Measurements from ENCODE around the gene IFNA8. TPM values are rescaled to one million over a fixed set of nuclear protein-coding genes. Genes with fewer than 3 reads are reported as not detected.
A peak's percentile ranks its signal among the peaks of the same experiment; 100 is the strongest.
"Not testable (repeated sequence)": the region's sequence is repeated elsewhere in the genome, so short reads cannot be mapped to it uniquely, and the experiment has no call there.

The IFNA8 gene
- not detected in 2 replicates for total RNA-seq (2014; rRNA removed; shearing (Covaris generic))

GRCh38 chr9:21408817-21409216 is at the start of gene IFNA8:
Gene IFNA8 (plus strand): TSS chr9:21409117. CDS start chr9:21409177, 60 bp downstream.
- Histone ChIP-seq H3K9me3 (replicated peaks) (no peaks in the 10 kb centered on the region), H3K4me1 (replicated peaks) (no peaks in the 10 kb centered on the region), H3K36me3 (no peaks in the 10 kb centered on the region), H3K27me3 (replicated peaks) (no peaks in the 10 kb centered on the region), H3K4me3 (no peak within 1 kb of the TSS), H3K27ac (no peak within 1 kb of the TSS)
- no peak for DNase-seq (ENCODE audit: low read depth in 1 of 2, low spot score in 2 of 2)

GRCh38 chr9:21362287-21362686 is 46.6 kb upstream of the IFNA8 start:
- Histone ChIP-seq H3K36me3 (no peaks in the 10 kb centered on the region), H3K27me3 (replicated peaks) (no peaks in the 10 kb centered on the region), H3K27ac (no peak overlapping the region), H3K9me3 (replicated peaks) (no peaks in the 10 kb centered on the region), H3K4me3 (no peak overlapping the region), H3K4me1 (replicated peaks) (no peaks in the 10 kb centered on the region)
- DNase-seq (ENCODE audit: low read depth in 1 of 2, low spot score in 2 of 2), result no peak

GRCh38 chr9:21367169-21367568 is 41.7 kb upstream of the IFNA8 start:
- not testable (repeated sequence) for H3K36me3 ChIP-seq; H3K4me1 ChIP-seq (replicated peaks); DNase-seq (ENCODE audit: low read depth in 1 of 2, low spot score in 2 of 2); H3K4me3 ChIP-seq; H3K9me3 ChIP-seq (replicated peaks); H3K27ac ChIP-seq; H3K27me3 ChIP-seq (replicated peaks)

GRCh38 chr9:21367957-21368356 is 41.0 kb upstream of the IFNA8 start, which contains the start of gene IFNA13:
Gene IFNA13 (minus strand): TSS chr9:21368057. CDS start chr9:21368010, 47 bp downstream.
- Histone ChIP-seq H3K4me1 (replicated peaks) (no peaks in the 10 kb centered on the region), H3K9me3 (replicated peaks) (no peaks in the 10 kb centered on the region), H3K4me3 (no peak within 1 kb of the TSS), H3K36me3 (no peaks in the 10 kb centered on the region), H3K27ac (no peak within 1 kb of the TSS), H3K27me3 (replicated peaks) (no peaks in the 10 kb centered on the region)
- DNase-seq (ENCODE audit: low read depth in 1 of 2, low spot score in 2 of 2), result no peak

- not testable (repeated sequence) for H3K27ac ChIP-seq; H3K4me3 ChIP-seq; H3K4me1 ChIP-seq (replicated peaks); H3K27me3 ChIP-seq (replicated peaks); H3K9me3 ChIP-seq (replicated peaks); DNase-seq (ENCODE audit: low read depth in 1 of 2, low spot score in 2 of 2); H3K36me3 ChIP-seq
Observed at GRCh38 chr9:21371467-21371866, 37.5 kb upstream of the IFNA8 start.

GRCh38 chr9:21381448-21382339 is 27.2 kb upstream of the IFNA8 start:
- DNase-seq (ENCODE audit: low read depth in 1 of 2, low spot score in 2 of 2), result no peak
- Histone ChIP-seq H3K4me3 (no peak overlapping the region), H3K9me3 (replicated peaks) (no peaks in the 10 kb centered on the region), H3K27ac (no peak overlapping the region), H3K27me3 (replicated peaks) (no peaks in the 10 kb centered on the region), H3K4me1 (replicated peaks) (no peaks in the 10 kb centered on the region), H3K36me3 (no peaks in the 10 kb centered on the region)

- H3K36me3 ChIP-seq, result no peaks in the 10 kb centered on the region
- no peak overlapping the region for H3K27ac ChIP-seq
- H3K4me1 ChIP-seq (replicated peaks), result no peaks in the 10 kb centered on the region
- no peaks in the 10 kb centered on the region for H3K27me3 ChIP-seq (replicated peaks)
- H3K4me3 ChIP-seq, result no peak overlapping the region
- DNase-seq (ENCODE audit: low read depth in 1 of 2, low spot score in 2 of 2), result no peak
- no peaks in the 10 kb centered on the region for H3K9me3 ChIP-seq (replicated peaks)
Observed at GRCh38 chr9:21383627-21384026, 25.3 kb upstream of the IFNA8 start.

- Histone ChIP-seq H3K27ac (no peak within 1 kb of the TSS), H3K27me3 (replicated peaks) (no peaks in the 10 kb centered on the region), H3K36me3 (no peaks in the 10 kb centered on the region), H3K4me3 (no peak within 1 kb of the TSS), H3K4me1 (replicated peaks) (no peaks in the 10 kb centered on the region), H3K9me3 (replicated peaks) (no peaks in the 10 kb centered on the region)
- DNase-seq (ENCODE audit: low read depth in 1 of 2, low spot score in 2 of 2), result no peak
Observed at GRCh38 chr9:21385131-21385670, 23.7 kb upstream of the IFNA8 start, which contains the start of gene IFNA2. Gene IFNA2 (minus strand): TSS chr9:21385398. CDS start chr9:21385329, 69 bp downstream.

GRCh38 chr9:21392270-21392669 is 16.6 kb upstream of the IFNA8 start:
- no peaks in the 10 kb centered on the region; the same call in 1 of the 2 replicates for H3K27me3 ChIP-seq (replicated peaks)
- H3K36me3 ChIP-seq, result no peaks in the 10 kb centered on the region
- no peak overlapping the region for H3K4me3 ChIP-seq
- no peaks in the 10 kb centered on the region for H3K4me1 ChIP-seq (replicated peaks)
- H3K27ac ChIP-seq, result no peak overlapping the region
- no peaks in the 10 kb centered on the region for H3K9me3 ChIP-seq (replicated peaks)
- DNase-seq (ENCODE audit: low read depth in 1 of 2, low spot score in 2 of 2), result no peak

GRCh38 chr9:21395778-21396717 is 12.9 kb upstream of the IFNA8 start:
- H3K4me3 ChIP-seq, result peak overlapping the region; percentile 23
- no peaks in the 10 kb centered on the region for H3K36me3 ChIP-seq
- no peak overlapping the region for H3K27ac ChIP-seq
- no peaks in the 10 kb centered on the region for H3K4me1 ChIP-seq (replicated peaks)
- no peaks in the 10 kb centered on the region; the same call in 1 of the 2 replicates for H3K27me3 ChIP-seq (replicated peaks)
- peak in 1 of 2 experiments; percentile 23 for DNase-seq (ENCODE audit: low read depth in 1 of 2, low spot score in 2 of 2)
- H3K9me3 ChIP-seq (replicated peaks), result no peaks in the 10 kb centered on the region

- Histone ChIP-seq H3K27me3 (replicated peaks) (no peaks in the 10 kb centered on the region; the same call in 1 of the 2 replicates), H3K4me3 (no peak overlapping the region), H3K36me3 (no peaks in the 10 kb centered on the region), H3K9me3 (replicated peaks) (no peaks in the 10 kb centered on the region), H3K27ac (no peak overlapping the region), H3K4me1 (replicated peaks) (no peaks in the 10 kb centered on the region)
- no peak for DNase-seq (ENCODE audit: low read depth in 1 of 2, low spot score in 2 of 2)
Observed at GRCh38 chr9:21398955-21399489, 9.9 kb upstream of the IFNA8 start.

- no peaks in the 10 kb centered on the region for H3K9me3 ChIP-seq (replicated peaks)
- no peak overlapping the region for H3K27ac ChIP-seq
- no peaks in the 10 kb centered on the region for H3K36me3 ChIP-seq
- H3K4me1 ChIP-seq (replicated peaks), result no peaks in the 10 kb centered on the region
- H3K4me3 ChIP-seq, result no peak overlapping the region
- DNase-seq (ENCODE audit: low read depth in 1 of 2, low spot score in 2 of 2), result no peak
- no peaks in the 10 kb centered on the region; the same call in 1 of the 2 replicates for H3K27me3 ChIP-seq (replicated peaks)
Observed at GRCh38 chr9:21399956-21400355, 9.0 kb upstream of the IFNA8 start.

Data from SJSA1 (cell line).